Activated CD8-positive, alpha-beta memory T cell treated with anti-CD3 and anti-CD28 coated beads for 1 hour (primary cell): ENCODE data around the gene WNT3A.

Source experiments
- DNase-seq, 2 donors: peaks; one replicate each; pipeline ENCODE4 v3.0.0-alpha.2; 2020; ENCODE audit warnings: low read depth in 1 of 2; ENCODE audit errors: extremely low read depth in 1 of 2

Gene WNT3A

DNA sequence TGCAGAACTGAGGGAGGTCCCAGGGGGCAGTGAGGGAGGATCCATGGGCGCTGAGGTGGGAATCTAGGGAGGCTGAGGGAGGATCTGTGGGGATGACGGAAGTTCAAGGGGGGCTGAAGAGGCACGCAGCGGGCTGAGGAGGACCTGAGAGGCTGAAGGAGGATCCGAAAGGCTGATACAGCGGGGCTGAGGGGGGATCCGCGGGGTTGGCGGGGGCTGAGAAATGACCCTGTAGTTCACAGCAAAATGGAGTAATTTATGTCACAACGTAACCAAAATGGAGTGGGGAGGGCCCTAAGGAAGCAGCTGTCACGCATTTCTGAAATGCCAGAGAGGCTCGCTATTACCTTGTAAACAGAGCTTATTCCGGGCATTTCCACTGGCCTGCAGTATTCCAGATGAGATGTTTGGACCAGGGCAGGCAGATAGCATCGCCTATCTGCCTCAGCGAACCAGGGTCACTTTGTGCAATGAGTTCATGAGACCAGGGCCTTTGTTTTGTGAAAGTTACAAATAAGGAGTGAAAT, 103.2 kb downstream of the WNT3A start:
- DNase-seq = no peak

- DNase-seq = no peak
Measured at GRCh38 chr1:228110556-228110955, 103.8 kb downstream of the WNT3A start.
